Activated CD8-positive, alpha-beta memory T cell treated with anti-CD3 and anti-CD28 coated beads, Interleukin-2, amount 50 U/mL, for 1 hour (primary cell): ENCODE results near the gene KDM3A.

Experiments used
- DNase-seq: peaks from one replicate; pipeline ENCODE4 v3.0.0-alpha.2; 2020; ENCODE audit errors: extremely low read depth

KDM3A gene

GRCh38 chr2:86440631-86441391 lies at the start of gene KDM3A:
Gene KDM3A (plus strand): TSS chr2:86441371. CDS start chr2:86442048, 677 bp downstream.
- peak; percentile 99 for DNase-seq

GRCh38 chr2:86392873-86393518 lies 48.2 kb upstream of the KDM3A start:
- no peak for DNase-seq

GRCh38 chr2:86393521-86394491 lies 47.4 kb upstream of the KDM3A start:
- DNase-seq = no peak

GRCh38 chr2:86396291-86396785 lies 44.8 kb upstream of the KDM3A start:
- DNase-seq = no peak

- DNase-seq = no peak
Observed at GRCh38 chr2:86397986-86398385, 43.2 kb upstream of the KDM3A start.

GRCh38 chr2:86398500-86399474 lies 42.4 kb upstream of the KDM3A start:
- DNase-seq = no peak

GRCh38 chr2:86400321-86400720 lies 40.9 kb upstream of the KDM3A start:
- no peak for DNase-seq

- DNase-seq = no peak
Observed at GRCh38 chr2:86410581-86410980, 30.6 kb upstream of the KDM3A start.

- no peak for DNase-seq
Observed at GRCh38 chr2:86411396-86411795, 29.8 kb upstream of the KDM3A start.

- DNase-seq = no peak
Observed at GRCh38 chr2:86412007-86412406, 29.2 kb upstream of the KDM3A start.

GRCh38 chr2:86413296-86414094 lies 27.7 kb upstream of the KDM3A start:
- DNase-seq = no peak

- DNase-seq = no peak
Observed at GRCh38 chr2:86414996-86415395, 26.2 kb upstream of the KDM3A start.

- no peak for DNase-seq
Observed at GRCh38 chr2:86416146-86416545, 25.0 kb upstream of the KDM3A start.

- no peak for DNase-seq
Observed at GRCh38 chr2:86417961-86418360, 23.2 kb upstream of the KDM3A start.

- DNase-seq = no peak
Observed at GRCh38 chr2:86420913-86421312, 20.3 kb upstream of the KDM3A start.

GRCh38 chr2:86426271-86426670 lies 14.9 kb upstream of the KDM3A start:
- DNase-seq = no peak

- DNase-seq = no peak
Observed at GRCh38 chr2:86429335-86429734, 11.8 kb upstream of the KDM3A start.

GRCh38 chr2:86430368-86430767 lies 10.8 kb upstream of the KDM3A start:
- no peak for DNase-seq

GRCh38 chr2:86433137-86433536 lies 8.0 kb upstream of the KDM3A start:
- no peak for DNase-seq

GRCh38 chr2:86434290-86434689 lies 6.9 kb upstream of the KDM3A start:
- DNase-seq = no peak
